Activated B cell treated with CpG ODN at 0.5 μM for 24 hours (primary cell): ENCODE data around the gene LHX1. TPM values are rescaled to one million over a fixed set of nuclear protein-coding genes. Genes with fewer than 3 reads are reported as not detected.
A peak's percentile ranks its signal among the peaks of the same experiment; 100 is the strongest.

Experiments
- ATAC-seq: fragments of 200-7000 bp; cut with Tn5 transposase; one replicate; pipeline ENCODE4 v1.10.0; 2021; ENCODE audit warnings: low read depth, mild to moderate bottlenecking, moderate library complexity
- CTCF ChIA-PET: fragments of 350-600 bp; sonication (Branson Sonifier 250); formaldehyde crosslinking; loops from one replicate; lab custom pipeline; 2021; ENCODE audit warnings: antibody characterized with exemption; lab: Charles Lee
- POLR2A ChIA-PET: fragments of 350-600 bp; sonication (Branson Sonifier 250); formaldehyde crosslinking; loops from one replicate; lab custom pipeline; 2021; ENCODE audit warnings: antibody characterized with exemption; lab: Charles Lee
- DNase-seq: peaks from one replicate; pipeline ENCODE4 v3.0.0; 2022
- H3K27ac Mint-ChIP-seq: one replicate; pipeline ENCODE4 v1.8.0; 2020; ENCODE audit warnings: mixed read lengths
- H3K27me3 Mint-ChIP-seq: one replicate; pipeline ENCODE4 v1.8.0; 2021; ENCODE audit warnings: mixed read lengths
- H3K36me3 Mint-ChIP-seq: one replicate; pipeline ENCODE4 v1.8.0; 2021; ENCODE audit warnings: low read depth, mixed read lengths
- H3K4me1 Mint-ChIP-seq: one replicate; pipeline ENCODE4 v1.8.0; 2021; ENCODE audit warnings: mixed read lengths
- H3K4me3 Mint-ChIP-seq: one replicate; pipeline ENCODE4 v1.8.0; 2020; ENCODE audit warnings: mild to moderate bottlenecking, mixed read lengths
- H3K9me3 Mint-ChIP-seq: one replicate; pipeline ENCODE4 v1.8.0; 2020; ENCODE audit warnings: mixed read lengths
- CTCF ChIP-seq: fragments of 200-600 bp; IDR thresholded peaks from one replicate; pipeline ENCODE4 v1.8.0; 2022; ENCODE audit warnings: antibody characterized with exemption, mild to moderate bottlenecking
- intact Hi-C: fragments of 100-400 bp; cut with micrococcal nuclease; formaldehyde crosslinking; loops from one replicate; pipeline ENCODE4 v1.15.1; 2024
- total RNA-seq: library from RNA; stranded (reverse); gene quantifications from 2 replicates; pipeline ENCODE4 v1.2.3, GENCODE V29; 2022

The LHX1 gene
- total RNA-seq, 1 donor from 2014 or later = not detected

GRCh38 chr17:36922175-36922574, 15.1 kb upstream of the LHX1 start:
- POLR2A ChIA-PET = no interaction called here

GRCh38 chr17:36923814-36924221, 13.5 kb upstream of the LHX1 start:
- Mint-ChIP-seq H3K4me1 (peaks cover 15% of the 10 kb centered on the region), H3K9me3 (no peaks in the 10 kb centered on the region), H3K27me3 (peaks cover 33% of the 10 kb centered on the region), H3K36me3 (no peaks in the 10 kb centered on the region), H3K27ac (no peak overlapping the region), H3K4me3 (no peak overlapping the region)
- DNase-seq (no peak), ATAC-seq (no peak)
- ChIA-PET POLR2A (no interaction called here), CTCF (no interaction called here)
- TF ChIP-seq CTCF = no peak
- intact Hi-C loops = no loop called here

More at GRCh38 chr17:36922175-36922574, 15.1 kb upstream of the LHX1 start:
- intact Hi-C loops = no loop called here
- DNase-seq (no peak), ATAC-seq (no peak)
- H3K9me3 Mint-ChIP-seq = no peaks in the 10 kb centered on the region
- H3K27ac Mint-ChIP-seq = no peak overlapping the region
- peaks cover 34% of the 10 kb centered on the region for H3K27me3 Mint-ChIP-seq
- H3K4me1 Mint-ChIP-seq = no peaks in the 10 kb centered on the region
- CTCF ChIA-PET = no interaction called here
- H3K4me3 Mint-ChIP-seq = no peak overlapping the region
- TF ChIP-seq CTCF = no peak
- H3K36me3 Mint-ChIP-seq = no peaks in the 10 kb centered on the region

GRCh38 chr17:36926226-36926625, 11.0 kb upstream of the LHX1 start:
- ATAC-seq = no peak
- peaks cover 43% of the 10 kb centered on the region for H3K27me3 Mint-ChIP-seq
- ChIA-PET CTCF (no interaction called here), POLR2A (interaction anchor here (0.7 kb wide), 1 partner anchor 203 kb away, joined by 3 read pairs; no protein-coding TSS in a partner anchor)
- DNase-seq = no peak
- no peak for TF ChIP-seq CTCF
- H3K4me1 Mint-ChIP-seq = peaks cover 26% of the 10 kb centered on the region
- intact Hi-C loops = no loop called here
- no peak overlapping the region for H3K4me3 Mint-ChIP-seq
- no peaks in the 10 kb centered on the region for H3K36me3 Mint-ChIP-seq
- H3K9me3 Mint-ChIP-seq = no peaks in the 10 kb centered on the region
- H3K27ac Mint-ChIP-seq = no peak overlapping the region

- no peak for ATAC-seq
- ChIA-PET POLR2A (interaction anchor here (0.7 kb wide), 1 partner anchor 203 kb away, joined by 3 read pairs; no protein-coding TSS in a partner anchor), CTCF (no interaction called here)
- Mint-ChIP-seq H3K36me3 (no peaks in the 10 kb centered on the region), H3K27me3 (peaks cover 43% of the 10 kb centered on the region), H3K9me3 (no peaks in the 10 kb centered on the region), H3K27ac (no peak overlapping the region), H3K4me3 (no peak overlapping the region), H3K4me1 (peaks cover 30% of the 10 kb centered on the region)
- TF ChIP-seq CTCF = no peak
- no peak for DNase-seq
- intact Hi-C loops = no loop called here
Observed at GRCh38 chr17:36926701-36927100, 10.6 kb upstream of the LHX1 start.

- no peak for DNase-seq
- ATAC-seq = peak; percentile 26
- H3K27me3 Mint-ChIP-seq = peaks cover 47% of the 10 kb centered on the region
- H3K4me3 Mint-ChIP-seq = peak overlapping the region; percentile 68
- intact Hi-C loops = no loop called here
- no peak for TF ChIP-seq CTCF
- H3K36me3 Mint-ChIP-seq = no peaks in the 10 kb centered on the region
- H3K4me1 Mint-ChIP-seq = peaks cover 49% of the 10 kb centered on the region
- H3K27ac Mint-ChIP-seq = no peak overlapping the region
- ChIA-PET CTCF (no interaction called here), POLR2A (interaction anchor here (1.0 kb wide), 1 partner anchor 10 kb away, joined by 3 read pairs; no protein-coding TSS in a partner anchor)
- H3K9me3 Mint-ChIP-seq = no peaks in the 10 kb centered on the region
Observed at GRCh38 chr17:36928471-36929345, 8.6 kb upstream of the LHX1 start.
